Measurements from ENCODE around the gene STARD13.
A peak's percentile ranks its signal among the peaks of the same experiment; 100 is the strongest.

The STARD13 gene

GRCh38 chr13:33275916-33276315 is 9.6 kb downstream of the STARD13 start:
- DNase-seq, result peak; percentile 81

- no peak for DNase-seq
Measured at GRCh38 chr13:33274264-33274663, 11.3 kb downstream of the STARD13 start.

GRCh38 chr13:33272531-33273124 is 12.9 kb downstream of the STARD13 start:
- DNase-seq, result no peak

- no peak for DNase-seq
Measured at GRCh38 chr13:33271759-33272158, 13.8 kb downstream of the STARD13 start.

GRCh38 chr13:33270895-33271538 is 14.5 kb downstream of the STARD13 start:
- no peak for DNase-seq

GRCh38 chr13:33265607-33266006 is 19.9 kb downstream of the STARD13 start:
- no peak for DNase-seq

GRCh38 chr13:33265133-33265532 is 20.4 kb downstream of the STARD13 start:
- no peak for DNase-seq

GRCh38 chr13:33264620-33264978 is 21.0 kb downstream of the STARD13 start:
- no peak for DNase-seq

GRCh38 chr13:33263976-33264619 is 21.5 kb downstream of the STARD13 start:
- DNase-seq, result peak; percentile 79

- DNase-seq, result peak; percentile 58
Measured at GRCh38 chr13:33263484-33263883, 22.1 kb downstream of the STARD13 start.

GRCh38 chr13:33262997-33263396 is 22.6 kb downstream of the STARD13 start:
- no peak for DNase-seq

GRCh38 chr13:33262594-33262993 is 23.0 kb downstream of the STARD13 start:
- DNase-seq, result no peak

- DNase-seq, result no peak
Measured at GRCh38 chr13:33262062-33262487, 23.5 kb downstream of the STARD13 start.

- no peak for DNase-seq
Measured at GRCh38 chr13:33261387-33262061, 24.0 kb downstream of the STARD13 start.

- DNase-seq, result no peak
Measured at GRCh38 chr13:33260168-33261098, 25.1 kb downstream of the STARD13 start.

GRCh38 chr13:33259296-33259695 is 26.3 kb downstream of the STARD13 start:
- DNase-seq, result peak; percentile 52

GRCh38 chr13:33258808-33259193 is 26.8 kb downstream of the STARD13 start:
- peak; percentile 42 for DNase-seq

GRCh38 chr13:33257841-33258807 is 27.4 kb downstream of the STARD13 start:
- DNase-seq, result peak; percentile 84

- DNase-seq, result no peak
Measured at GRCh38 chr13:33256148-33256840, 29.3 kb downstream of the STARD13 start.

- DNase-seq, result no peak
Measured at GRCh38 chr13:33252135-33252534, 33.4 kb downstream of the STARD13 start.

All from fibroblast of skin of scalp (primary cell).